Tibial nerve (tissue), 3 donors: ENCODE data around the gene LGALS9C.
"Not testable (repeated sequence)": the region's sequence is repeated elsewhere in the genome, so short reads cannot be mapped to it uniquely, and the experiment has no call there.

Source experiments
- EP300 ChIP-seq, 2 donors: sonication (generic); formaldehyde crosslinking; IDR thresholded peaks; one replicate each; pipeline ENCODE4 v1.6.1; 2017; ENCODE audit warnings: antibody characterized with exemption in 2 of 2, mild to moderate bottlenecking in 1 of 2
- POLR2A ChIP-seq, 2 donors: fragments of 450-650 bp; IDR thresholded peaks; one replicate each; pipeline ENCODE4 v1.6.1; 2017; ENCODE audit warnings: antibody characterized with exemption in 2 of 2, mild to moderate bottlenecking in 2 of 2, moderate library complexity in 2 of 2

GRCh38 chr17:18525015-18525414 is 48.4 kb downstream of the LGALS9C start:
- TF ChIP-seq EP300, POLR2A (IDR thresholded peaks at IDR 0.05): not testable (repeated sequence)
